ENCODE results near the gene RPL5. TPM values are rescaled to one million over a fixed set of nuclear protein-coding genes. Genes with fewer than 3 reads are reported as not detected.

RPL5 gene
- total RNA-seq, 1 donor from 2014 or later: 1,195 TPM

Other genes starting within 250 kb of the RPL5 start
- gene EVI5, start 46.9 kb upstream of the RPL5 start, total RNA-seq: 60.8 and 63.4 TPM in 2 replicates
- 22.9 and 23.0 TPM in 2 replicates for gene DIPK1A, start 129.4 kb downstream of the RPL5 start, total RNA-seq
- gene MTF2, start 247.2 kb downstream of the RPL5 start, total RNA-seq: 73.1 and 83.5 TPM in 2 replicates